IPS-20b (cell line): ENCODE data around the gene EMCN.
"Not testable (repeated sequence)": the region's sequence is repeated elsewhere in the genome, so short reads cannot be mapped to it uniquely, and the experiment has no call there.

Experiments used
- H3K27ac ChIP-seq: one replicate; pipeline ENCODE4 v1.5.1; 2013; ENCODE audit warnings: low read length
- H3K27me3 ChIP-seq: 2 replicates; pipeline ENCODE4 v1.6.1; 2013; ENCODE audit warnings: mild to moderate bottlenecking, low read length, inconsistent platforms; ENCODE audit not compliant: insufficient read depth
- H3K36me3 ChIP-seq: 2 replicates; pipeline ENCODE4 v1.6.1; 2013; ENCODE audit warnings: low read depth, mild to moderate bottlenecking, inconsistent platforms, low read length, moderate library complexity; ENCODE audit not compliant: insufficient read depth
- H3K4me1 ChIP-seq: 2 replicates; pipeline ENCODE4 v1.6.1; 2013; ENCODE audit warnings: mild to moderate bottlenecking, control low read depth, inconsistent platforms, low read length, moderate library complexity; ENCODE audit not compliant: insufficient read depth
- H3K4me3 ChIP-seq: 2 replicates; pipeline ENCODE4 v1.5.1; 2013; ENCODE audit warnings: mild to moderate bottlenecking, low read length, inconsistent platforms
- H3K9ac ChIP-seq: 2 replicates; pipeline ENCODE4 v1.6.1; 2013; ENCODE audit warnings: low read depth, mild to moderate bottlenecking, inconsistent platforms, low read length, moderate library complexity
- H3K9me3 ChIP-seq: 2 replicates; pipeline ENCODE4 v1.6.1; 2013; ENCODE audit warnings: mild to moderate bottlenecking, low read depth, low read length, inconsistent platforms; ENCODE audit not compliant: insufficient read depth

Gene EMCN

GRCh38 chr4:100369871-100370270 is 148.0 kb downstream of the EMCN start:
- no peak overlapping the region for H3K9ac ChIP-seq
- H3K27me3 ChIP-seq: no peaks in the 10 kb centered on the region
- no peaks in the 10 kb centered on the region for H3K4me1 ChIP-seq
- no peak overlapping the region for H3K27ac ChIP-seq
- H3K9me3 ChIP-seq: no peaks in the 10 kb centered on the region
- H3K36me3 ChIP-seq: no peaks in the 10 kb centered on the region
- H3K4me3 ChIP-seq: no peak overlapping the region

- H3K9ac ChIP-seq: no peak overlapping the region
- H3K27me3 ChIP-seq: no peaks in the 10 kb centered on the region
- H3K9me3 ChIP-seq: no peaks in the 10 kb centered on the region
- no peak overlapping the region for H3K27ac ChIP-seq
- no peaks in the 10 kb centered on the region for H3K36me3 ChIP-seq
- H3K4me1 ChIP-seq: no peaks in the 10 kb centered on the region
- H3K4me3 ChIP-seq: no peak overlapping the region
Measured at GRCh38 chr4:100367451-100367850, 150.4 kb downstream of the EMCN start.

- Histone ChIP-seq H3K36me3 (no peaks in the 10 kb centered on the region), H3K9ac (no peak overlapping the region), H3K4me1 (no peaks in the 10 kb centered on the region), H3K4me3 (no peak overlapping the region), H3K27me3 (no peaks in the 10 kb centered on the region), H3K27ac (no peak overlapping the region), H3K9me3 (no peaks in the 10 kb centered on the region)
Measured at GRCh38 chr4:100366213-100366612, 151.6 kb downstream of the EMCN start.

GRCh38 chr4:100362366-100362765 is 155.5 kb downstream of the EMCN start:
- Histone ChIP-seq H3K4me1 (no peaks in the 10 kb centered on the region), H3K9me3 (peaks cover 10% of the 10 kb centered on the region; the same call in 1 of the 2 replicates), H3K27ac (no peak overlapping the region), H3K4me3 (no peak overlapping the region), H3K27me3 (no peaks in the 10 kb centered on the region), H3K9ac (no peak overlapping the region), H3K36me3 (no peaks in the 10 kb centered on the region)

- no peak overlapping the region for H3K27ac ChIP-seq
- H3K4me3 ChIP-seq: no peak overlapping the region
- H3K9me3 ChIP-seq: peaks cover 11% of the 10 kb centered on the region; the same call in 1 of the 2 replicates
- H3K4me1 ChIP-seq: no peaks in the 10 kb centered on the region
- no peak overlapping the region for H3K9ac ChIP-seq
- H3K36me3 ChIP-seq: no peaks in the 10 kb centered on the region
- no peaks in the 10 kb centered on the region for H3K27me3 ChIP-seq
Measured at GRCh38 chr4:100361336-100361735, 156.5 kb downstream of the EMCN start.

- Histone ChIP-seq H3K4me3 (no peak overlapping the region), H3K4me1 (no peaks in the 10 kb centered on the region), H3K9ac (no peak overlapping the region), H3K27me3 (no peaks in the 10 kb centered on the region), H3K27ac (no peak overlapping the region), H3K9me3 (peaks cover 11% of the 10 kb centered on the region; the same call in 1 of the 2 replicates), H3K36me3 (no peaks in the 10 kb centered on the region)
Measured at GRCh38 chr4:100360211-100360610, 157.6 kb downstream of the EMCN start.

GRCh38 chr4:100359441-100359840 is 158.4 kb downstream of the EMCN start:
- Histone ChIP-seq H3K4me3 (no peak overlapping the region), H3K9me3 (peaks cover 11% of the 10 kb centered on the region; the same call in 1 of the 2 replicates), H3K27ac (no peak overlapping the region), H3K27me3 (no peaks in the 10 kb centered on the region), H3K9ac (no peak overlapping the region), H3K4me1 (no peaks in the 10 kb centered on the region), H3K36me3 (no peaks in the 10 kb centered on the region)

GRCh38 chr4:100357542-100357941 is 160.3 kb downstream of the EMCN start:
- no peak overlapping the region for H3K4me3 ChIP-seq
- no peaks in the 10 kb centered on the region for H3K4me1 ChIP-seq
- H3K36me3 ChIP-seq: no peaks in the 10 kb centered on the region
- H3K27me3 ChIP-seq: no peaks in the 10 kb centered on the region
- H3K27ac ChIP-seq: no peak overlapping the region
- no peak overlapping the region for H3K9ac ChIP-seq
- H3K9me3 ChIP-seq: peaks cover 11% of the 10 kb centered on the region; the same call in 1 of the 2 replicates

GRCh38 chr4:100356172-100356571 is 161.7 kb downstream of the EMCN start:
- peaks cover 11% of the 10 kb centered on the region; the same call in 1 of the 2 replicates for H3K9me3 ChIP-seq
- H3K9ac ChIP-seq: no peak overlapping the region
- H3K27ac ChIP-seq: no peak overlapping the region
- no peaks in the 10 kb centered on the region for H3K36me3 ChIP-seq
- no peaks in the 10 kb centered on the region for H3K27me3 ChIP-seq
- no peaks in the 10 kb centered on the region for H3K4me1 ChIP-seq
- no peak overlapping the region for H3K4me3 ChIP-seq

- H3K9me3 ChIP-seq, H3K4me1 ChIP-seq, H3K27me3 ChIP-seq, H3K4me3 ChIP-seq, H3K36me3 ChIP-seq, H3K27ac ChIP-seq, H3K9ac ChIP-seq: not testable (repeated sequence)
Measured at GRCh38 chr4:100352352-100352751, 165.5 kb downstream of the EMCN start.

- Histone ChIP-seq H3K27me3 (no peaks in the 10 kb centered on the region), H3K9ac (no peak overlapping the region), H3K36me3 (no peaks in the 10 kb centered on the region), H3K9me3 (no peaks in the 10 kb centered on the region), H3K4me1 (no peaks in the 10 kb centered on the region), H3K4me3 (no peak overlapping the region), H3K27ac (no peak overlapping the region)
Measured at GRCh38 chr4:100348473-100348872, 169.3 kb downstream of the EMCN start.

GRCh38 chr4:100347241-100347640 is 170.6 kb downstream of the EMCN start:
- Histone ChIP-seq H3K4me3 (no peak overlapping the region), H3K27me3 (no peaks in the 10 kb centered on the region), H3K9ac (no peak overlapping the region), H3K9me3 (no peaks in the 10 kb centered on the region), H3K36me3 (no peaks in the 10 kb centered on the region), H3K4me1 (no peaks in the 10 kb centered on the region), H3K27ac (no peak overlapping the region)

GRCh38 chr4:100345585-100345984 is 172.2 kb downstream of the EMCN start:
- Histone ChIP-seq H3K4me1 (no peaks in the 10 kb centered on the region), H3K9ac (no peak overlapping the region), H3K4me3 (no peak overlapping the region), H3K27me3 (no peaks in the 10 kb centered on the region), H3K27ac (no peak overlapping the region), H3K9me3 (no peaks in the 10 kb centered on the region), H3K36me3 (no peaks in the 10 kb centered on the region)
